HepG2 (cell line): ENCODE results near the gene ATP11B. TPM values are rescaled to one million over a fixed set of nuclear protein-coding genes. Genes with fewer than 3 reads are reported as not detected.

Experiments used
- ATAC-seq: fragments of 200-7000 bp; cut with Tn5 transposase; 3 replicates; pipeline ENCODE4 v1.9.1; 2020; ENCODE audit warnings: mild to moderate bottlenecking, moderate library complexity
- BruUV-seq: library from RNA; stranded (reverse); fragments of 400-500 nt; replicated peaks from 2 replicates; lab custom pipeline; 2021; lab: Mats Ljungman, UMichigan
- CTCF ChIA-PET: fragments of 300-600 bp; formaldehyde crosslinking; extraction: SDS; loops from one replicate; lab custom pipeline; 2021; ENCODE audit warnings: low total read pairs, inconsistent platforms, low intra/inter-chr PET ratio; lab: Yijun Ruan, JAX
- POLR2A ChIA-PET: fragments of 350-600 bp; sonication (Branson Sonifier 250); formaldehyde crosslinking; loops from one replicate; lab custom pipeline; 2020; ENCODE audit warnings: antibody characterized with exemption, inconsistent platforms; lab: Yijun Ruan, JAX
- DNase-seq: peaks from one replicate; pipeline ENCODE4 v3.0.0-alpha.2; 2015; ENCODE audit warnings: low spot score
- FAIRE-seq: peaks from 3 replicates; lab custom pipeline; 2011; peaks lifted over from hg19 to GRCh38; lab: Jason Lieb, UNC
- H2AFZ ChIP-seq: one replicate; pipeline ENCODE4 v1.6.1; 2011; ENCODE audit warnings: low read length, inconsistent platforms
- H3K27ac ChIP-seq: fragments of 300-600 bp; 3 replicates; pipeline ENCODE4 v1.8.0; 2011; ENCODE audit warnings: mixed run types, mild to moderate bottlenecking, mixed read lengths, low read length, inconsistent platforms; ENCODE audit not compliant: insufficient read depth; ENCODE audit errors: extremely low read length
- H3K27me3 ChIP-seq, 2 experiments: fragments of 200-600 bp in 1 of 2; 2 replicates in 1 of 2; 3 replicates in 1 of 2; pipeline versions ENCODE4 v1.6.0 to v1.8.0; 2011; ENCODE audit warnings: low read length in 2 of 2, mild to moderate bottlenecking in 2 of 2, moderate library complexity in 2 of 2, inconsistent platforms in 1 of 2; ENCODE audit not compliant: insufficient read depth in 2 of 2, control insufficient read depth in 1 of 2
- H3K36me3 ChIP-seq, 2 experiments: fragments of 200-600 bp in 1 of 2; replicated peaks in 1 of 2; 2 replicates in 1 of 2; 3 replicates in 1 of 2; pipeline versions ENCODE4 v1.5.1 to v1.8.0; 2011; ENCODE audit warnings: low read length in 2 of 2, inconsistent platforms in 1 of 2; ENCODE audit not compliant: insufficient read depth in 2 of 2, control insufficient read depth in 1 of 2
- H3K4me1 ChIP-seq: 2 replicates; pipeline ENCODE4 v1.5.1; 2012; ENCODE audit warnings: low read length, inconsistent platforms; ENCODE audit not compliant: insufficient read depth
- H3K4me2 ChIP-seq: 2 replicates; pipeline ENCODE4 v1.6.0; 2011; ENCODE audit warnings: low read depth, low read length, inconsistent platforms
- H3K4me3 ChIP-seq, 3 experiments: fragments of 200-600 bp in 1 of 3; sonication (generic), shearing (Covaris generic) in 1 of 3; replicated peaks in 1 of 3; 2 replicates each; pipeline ENCODE4 v1.5.1; 2011 to 2016; ENCODE audit warnings: low read length in 3 of 3, inconsistent platforms in 2 of 3, low read depth in 2 of 3, mild to moderate bottlenecking in 2 of 3, control low read depth in 1 of 3, mixed read lengths in 1 of 3; ENCODE audit not compliant: insufficient read depth in 1 of 3
- H3K79me2 ChIP-seq: one replicate; pipeline ENCODE4 v1.6.1; 2011; ENCODE audit warnings: low read length, inconsistent platforms; ENCODE audit not compliant: insufficient read depth
- H3K9ac ChIP-seq: 2 replicates; pipeline ENCODE4 v1.6.0; 2011; ENCODE audit warnings: mild to moderate bottlenecking, low read depth, low read length, inconsistent platforms; ENCODE audit not compliant: insufficient read depth
- H3K9me3 ChIP-seq: 2 replicates; pipeline ENCODE4 v1.5.1; 2012; ENCODE audit warnings: mild to moderate bottlenecking, low read length
- H4K20me1 ChIP-seq: 2 replicates; pipeline ENCODE4 v1.6.0; 2011; ENCODE audit warnings: inconsistent platforms, mild to moderate bottlenecking, low read length, moderate library complexity; ENCODE audit not compliant: insufficient read depth
- CBX1 ChIP-seq: IDR thresholded peaks from one replicate; pipeline ENCODE4 v1.6.1; 2016; ENCODE audit warnings: antibody characterized with exemption, low read depth
- CC2D1A ChIP-seq: sonication (generic); formaldehyde crosslinking; IDR thresholded peaks from 2 replicates; pipeline ENCODE4 v1.8.1; 2023; ENCODE audit warnings: mild to moderate bottlenecking, missing genetic modification reagents
- PLRG1 ChIP-seq: fragments of 450-650 bp; conservative IDR thresholded peaks from 2 replicates; pipeline ENCODE4 v1.6.1; 2016
- PTBP1 ChIP-seq: fragments of 200-400 bp; formaldehyde crosslinking; IDR thresholded peaks from 2 replicates; pipeline ENCODE4 v1.6.1; 2018; ENCODE audit warnings: low read length, low read depth; ENCODE audit not compliant: poor library complexity, severe bottlenecking
- RFX5 ChIP-seq: IDR thresholded peaks from 2 replicates; pipeline ENCODE4 v1.6.1; 2011; ENCODE audit warnings: low read depth, low read length, improper control_type of control experiment
- SMC3 ChIP-seq: IDR thresholded peaks from 2 replicates; pipeline ENCODE4 v1.6.1; 2011; ENCODE audit warnings: low read length, improper control_type of control experiment
- STAG1 ChIP-seq: sonication (generic); formaldehyde crosslinking; IDR thresholded peaks from 2 replicates; pipeline ENCODE4 v1.4.0; 2020; ENCODE audit warnings: missing genetic modification reagents
- ZNF781 ChIP-seq: sonication (generic); formaldehyde crosslinking; IDR thresholded peaks from 2 replicates; pipeline ENCODE4 v1.5.1; 2020; ENCODE audit warnings: borderline replicate concordance, mild to moderate bottlenecking, missing genetic modification reagents; ENCODE audit errors: not compliant biosample characterization
- WGBS: methylation state at CpG from one replicate; pipeline ENCODE4 v1.1.6; 2017; ENCODE audit warnings: low lambda C conversion rate; 5-methylcytosine and 5-hydroxymethylcytosine counted together
- in situ Hi-C: cut with HindIII; loops from 2 replicates; pipeline ENCODE4 v1.10.0; 2017; ENCODE audit warnings: low pct_unique_long_range_greater_than_20kb; ENCODE audit not compliant: extremely low pct_ligation_motif_present
- intact Hi-C: fragments of 100-400 bp; cut with micrococcal nuclease; formaldehyde crosslinking; loops from one replicate; pipeline ENCODE4 v1.10.0; 2022; ENCODE audit not compliant: unreplicated experiment
- polyA plus RNA-seq, 8 experiments: library from polyadenylated mRNA; depleted of rRNA in 3 of 8; stranded (reverse) in 7 of 8; unstranded in 1 of 8; fragments of >200 nt; fragmentation: Illumina TruSeq in 4 of 8; extraction: Trizol in 4 of 8; gene quantifications; 2 replicates each; pipeline versions ENCODE4 v1.2.1 to v1.2.3, GENCODE V29; 2011 to 2016; ENCODE audit warnings: low read depth in 4 of 8, missing spikeins in 1 of 8, mixed read lengths in 1 of 8; ENCODE audit not compliant: insufficient read depth in 1 of 8
- total RNA-seq, 5 experiments: library from RNA; depleted of rRNA; stranded (reverse); fragments of >200 nt; fragmentation: Illumina TruSeq; extraction: Trizol; gene quantifications; 2 replicates each; pipeline ENCODE4 v1.2.3, GENCODE V29; 2016; ENCODE audit warnings: low read depth in 1 of 5
- TF ChIP-seq, protein P1 (sequence below): sonication (generic); formaldehyde crosslinking; IDR thresholded peaks from 2 replicates; pipeline ENCODE4 v1.4.0; 2020; ENCODE audit warnings: missing genetic modification reagents; ENCODE audit errors: not compliant biosample characterization
- TF ChIP-seq, protein P2 (sequence below): sonication (generic); formaldehyde crosslinking; IDR thresholded peaks from 2 replicates; pipeline ENCODE4 v1.5.1; 2020; ENCODE audit warnings: mild to moderate bottlenecking, missing genetic modification reagents, moderate library complexity
- TF ChIP-seq, protein P3 (sequence below): sonication (generic); formaldehyde crosslinking; IDR thresholded peaks from 2 replicates; pipeline ENCODE4 v1.9.0; 2021; ENCODE audit warnings: mild to moderate bottlenecking, missing genetic modification reagents
- TF ChIP-seq, protein P4 (sequence below): sonication (generic); formaldehyde crosslinking; IDR thresholded peaks from 2 replicates; pipeline ENCODE4 v1.8.0; 2022; ENCODE audit warnings: mild to moderate bottlenecking, missing genetic modification reagents, borderline replicate concordance

ATP11B gene
- total and polyA plus RNA-seq, 2 of the 13 experiments (the other 11 are each of a cell fraction or from before 2014, with no cell fraction given): 10.1 to 22.9 TPM

DNA sequence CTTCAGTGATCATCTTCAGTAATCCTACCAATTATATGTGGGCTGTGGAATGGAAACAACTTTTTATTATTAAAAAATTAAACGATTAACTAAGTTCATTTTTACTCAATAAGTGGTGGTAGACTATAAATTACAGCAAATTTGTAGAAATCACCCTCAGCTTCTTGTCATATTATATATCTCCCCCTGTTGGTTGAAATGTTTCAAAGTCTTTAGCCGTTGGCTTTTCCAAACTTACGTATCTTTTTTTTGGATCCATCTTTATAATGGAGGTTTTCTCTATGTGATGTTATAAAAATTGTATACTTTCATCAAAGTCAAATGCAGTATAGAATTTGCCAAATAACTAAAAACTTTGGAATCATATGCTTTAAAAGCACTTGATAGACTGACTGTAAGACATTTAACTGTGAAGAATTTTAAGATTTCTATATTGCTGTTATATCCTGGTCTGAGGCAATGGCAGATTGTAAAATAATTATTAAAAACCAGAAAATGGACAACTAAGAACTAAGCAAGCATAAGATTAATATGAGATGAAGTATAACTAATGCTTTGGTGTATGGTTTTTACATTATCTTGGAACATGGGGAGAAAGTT lies 44.7 kb downstream of the ATP11B start (continued):
- TF ChIP-seq SMC3 (peak; percentile 16; the same call in 1 of the 2 replicates), CC2D1A (CRISPR knock-in tag) (no peak), STAG1 (CRISPR knock-in tag) (peak; percentile 23; the same call in 1 of the 2 replicates)
- TF ChIP-seq, protein P1, sequence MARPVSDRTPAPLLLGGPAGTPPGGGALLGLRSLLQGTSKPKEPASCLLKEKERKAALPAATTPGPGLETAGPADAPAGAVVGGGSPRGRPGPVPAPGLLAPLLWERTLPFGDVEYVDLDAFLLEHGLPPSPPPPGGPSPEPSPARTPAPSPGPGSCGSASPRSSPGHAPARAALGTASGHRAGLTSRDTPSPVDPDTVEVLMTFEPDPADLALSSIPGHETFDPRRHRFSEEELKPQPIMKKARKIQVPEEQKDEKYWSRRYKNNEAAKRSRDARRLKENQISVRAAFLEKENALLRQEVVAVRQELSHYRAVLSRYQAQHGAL: no peak
- TF ChIP-seq, protein P2, sequence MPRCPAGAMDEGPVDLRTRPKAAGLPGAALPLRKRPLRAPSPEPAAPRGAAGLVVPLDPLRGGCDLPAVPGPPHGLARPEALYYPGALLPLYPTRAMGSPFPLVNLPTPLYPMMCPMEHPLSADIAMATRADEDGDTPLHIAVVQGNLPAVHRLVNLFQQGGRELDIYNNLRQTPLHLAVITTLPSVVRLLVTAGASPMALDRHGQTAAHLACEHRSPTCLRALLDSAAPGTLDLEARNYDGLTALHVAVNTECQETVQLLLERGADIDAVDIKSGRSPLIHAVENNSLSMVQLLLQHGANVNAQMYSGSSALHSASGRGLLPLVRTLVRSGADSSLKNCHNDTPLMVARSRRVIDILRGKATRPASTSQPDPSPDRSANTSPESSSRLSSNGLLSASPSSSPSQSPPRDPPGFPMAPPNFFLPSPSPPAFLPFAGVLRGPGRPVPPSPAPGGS (CRISPR knock-in tag): no peak

DNA sequence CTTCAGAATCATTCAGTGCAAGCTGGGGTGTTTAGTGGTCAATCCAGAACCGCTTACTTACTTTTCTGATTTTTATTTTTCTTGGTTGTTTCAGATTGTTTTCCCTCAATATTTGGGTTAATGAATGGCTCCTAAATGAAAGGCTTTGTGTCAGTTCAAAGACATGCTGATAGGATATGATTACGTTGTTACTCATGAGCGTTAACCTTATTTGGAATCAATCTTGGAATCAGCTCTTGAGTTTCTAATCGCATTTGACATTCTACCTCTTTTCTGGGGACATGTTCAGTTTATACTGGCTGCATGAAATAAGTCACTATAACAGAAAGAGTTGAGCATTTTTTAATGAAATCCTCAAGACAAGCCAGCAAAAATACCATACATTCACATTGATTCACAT lies 50.2 kb downstream of the ATP11B start:
- ATAC-seq (no peak), FAIRE-seq (no peak), DNase-seq (no peak)
- no peaks in the 10 kb centered on the region for H3K27me3 ChIP-seq
- ChIA-PET CTCF (no interaction called here), POLR2A (no interaction called here)
- H3K9ac ChIP-seq: no peak overlapping the region
- 96% methylated on average over 4 of the region's 4 CpGs for WGBS
- intact Hi-C loops (no loop called here), in situ Hi-C loops (no loop called here)
- H3K27ac ChIP-seq: no peak overlapping the region
- H3K79me2 ChIP-seq: no peaks in the 10 kb centered on the region
- BruUV-seq: no TSS peak
- H3K4me3 ChIP-seq: no peak overlapping the region
- peaks cover 0 to 1% of the 10 kb centered on the region in 2 experiments; a peak in 1 of 5 replicates for H3K36me3 ChIP-seq
- H3K4me2 ChIP-seq: no peak overlapping the region
- no peaks in the 10 kb centered on the region for H3K9me3 ChIP-seq
- H4K20me1 ChIP-seq: no peaks in the 10 kb centered on the region
- no peak overlapping the region for H2AFZ ChIP-seq
- H3K4me1 ChIP-seq: no peaks in the 10 kb centered on the region
- TF ChIP-seq, protein P3, sequence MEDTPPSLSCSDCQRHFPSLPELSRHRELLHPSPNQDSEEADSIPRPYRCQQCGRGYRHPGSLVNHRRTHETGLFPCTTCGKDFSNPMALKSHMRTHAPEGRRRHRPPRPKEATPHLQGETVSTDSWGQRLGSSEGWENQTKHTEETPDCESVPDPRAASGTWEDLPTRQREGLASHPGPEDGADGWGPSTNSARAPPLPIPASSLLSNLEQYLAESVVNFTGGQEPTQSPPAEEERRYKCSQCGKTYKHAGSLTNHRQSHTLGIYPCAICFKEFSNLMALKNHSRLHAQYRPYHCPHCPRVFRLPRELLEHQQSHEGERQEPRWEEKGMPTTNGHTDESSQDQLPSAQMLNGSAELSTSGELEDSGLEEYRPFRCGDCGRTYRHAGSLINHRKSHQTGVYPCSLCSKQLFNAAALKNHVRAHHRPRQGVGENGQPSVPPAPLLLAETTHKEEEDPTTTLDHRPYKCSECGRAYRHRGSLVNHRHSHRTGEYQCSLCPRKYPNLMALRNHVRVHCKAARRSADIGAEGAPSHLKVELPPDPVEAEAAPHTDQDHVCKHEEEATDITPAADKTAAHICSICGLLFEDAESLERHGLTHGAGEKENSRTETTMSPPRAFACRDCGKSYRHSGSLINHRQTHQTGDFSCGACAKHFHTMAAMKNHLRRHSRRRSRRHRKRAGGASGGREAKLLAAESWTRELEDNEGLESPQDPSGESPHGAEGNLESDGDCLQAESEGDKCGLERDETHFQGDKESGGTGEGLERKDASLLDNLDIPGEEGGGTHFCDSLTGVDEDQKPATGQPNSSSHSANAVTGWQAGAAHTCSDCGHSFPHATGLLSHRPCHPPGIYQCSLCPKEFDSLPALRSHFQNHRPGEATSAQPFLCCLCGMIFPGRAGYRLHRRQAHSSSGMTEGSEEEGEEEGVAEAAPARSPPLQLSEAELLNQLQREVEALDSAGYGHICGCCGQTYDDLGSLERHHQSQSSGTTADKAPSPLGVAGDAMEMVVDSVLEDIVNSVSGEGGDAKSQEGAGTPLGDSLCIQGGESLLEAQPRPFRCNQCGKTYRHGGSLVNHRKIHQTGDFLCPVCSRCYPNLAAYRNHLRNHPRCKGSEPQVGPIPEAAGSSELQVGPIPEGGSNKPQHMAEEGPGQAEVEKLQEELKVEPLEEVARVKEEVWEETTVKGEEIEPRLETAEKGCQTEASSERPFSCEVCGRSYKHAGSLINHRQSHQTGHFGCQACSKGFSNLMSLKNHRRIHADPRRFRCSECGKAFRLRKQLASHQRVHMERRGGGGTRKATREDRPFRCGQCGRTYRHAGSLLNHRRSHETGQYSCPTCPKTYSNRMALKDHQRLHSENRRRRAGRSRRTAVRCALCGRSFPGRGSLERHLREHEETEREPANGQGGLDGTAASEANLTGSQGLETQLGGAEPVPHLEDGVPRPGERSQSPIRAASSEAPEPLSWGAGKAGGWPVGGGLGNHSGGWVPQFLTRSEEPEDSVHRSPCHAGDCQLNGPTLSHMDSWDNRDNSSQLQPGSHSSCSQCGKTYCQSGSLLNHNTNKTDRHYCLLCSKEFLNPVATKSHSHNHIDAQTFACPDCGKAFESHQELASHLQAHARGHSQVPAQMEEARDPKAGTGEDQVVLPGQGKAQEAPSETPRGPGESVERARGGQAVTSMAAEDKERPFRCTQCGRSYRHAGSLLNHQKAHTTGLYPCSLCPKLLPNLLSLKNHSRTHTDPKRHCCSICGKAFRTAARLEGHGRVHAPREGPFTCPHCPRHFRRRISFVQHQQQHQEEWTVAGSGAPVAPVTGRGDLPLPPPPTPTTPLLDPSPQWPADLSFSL (CRISPR knock-in tag): no peak
- TF ChIP-seq CBX1 (no peak), RFX5 (no peak), PLRG1 (no peak), PTBP1 (no peak), ZNF781 (no peak)
- TF ChIP-seq, protein P4, sequence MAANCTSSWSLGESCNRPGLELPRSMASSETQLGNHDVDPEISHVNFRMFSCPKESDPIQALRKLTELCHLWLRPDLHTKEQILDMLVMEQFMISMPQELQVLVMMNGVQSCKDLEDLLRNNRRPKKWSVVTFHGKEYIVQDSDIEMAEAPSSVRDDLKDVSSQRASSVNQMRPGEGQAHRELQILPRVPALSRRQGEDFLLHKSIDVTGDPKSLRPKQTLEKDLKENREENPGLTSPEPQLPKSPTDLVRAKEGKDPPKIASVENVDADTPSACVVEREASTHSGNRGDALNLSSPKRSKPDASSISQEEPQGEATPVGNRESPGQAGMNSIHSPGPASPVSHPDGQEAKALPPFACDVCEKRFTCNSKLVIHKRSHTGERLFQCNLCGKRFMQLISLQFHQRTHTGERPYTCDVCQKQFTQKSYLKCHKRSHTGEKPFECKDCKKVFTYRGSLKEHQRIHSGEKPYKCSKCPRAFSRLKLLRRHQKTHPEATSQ: no peak
